Parathyroid adenoma (tissue), 2 donors: ENCODE measurements around the gene CLBA1.

ENCODE experiments used
- H2AFZ ChIP-seq: fragments of 300-600 bp; sonication (generic); one replicate; pipeline ENCODE4 v1.7.0; 2017; ENCODE audit warnings: antibody characterized with exemption, mild to moderate bottlenecking
- H3K27ac ChIP-seq: fragments of 300-600 bp; sonication (generic); one replicate; pipeline ENCODE4 v1.7.0; 2017
- H3K27me3 ChIP-seq: fragments of 300-600 bp; sonication (generic); one replicate; pipeline ENCODE4 v1.7.0; 2017; ENCODE audit warnings: low read length; ENCODE audit not compliant: control insufficient read depth, insufficient read depth
- H3K36me3 ChIP-seq: fragments of 300-600 bp; sonication (generic); one replicate; pipeline ENCODE4 v1.7.0; 2017; ENCODE audit warnings: low read length; ENCODE audit not compliant: control insufficient read depth, insufficient read depth
- H3K4me1 ChIP-seq: fragments of 300-600 bp; sonication (generic); one replicate; pipeline ENCODE4 v1.7.0; 2017; ENCODE audit warnings: control low read depth
- H3K4me2 ChIP-seq: fragments of 300-600 bp; sonication (generic); one replicate; pipeline ENCODE4 v1.7.0; 2017; ENCODE audit warnings: low read length
- H3K4me3 ChIP-seq: fragments of 300-600 bp; sonication (generic); one replicate; pipeline ENCODE4 v1.7.0; 2017; ENCODE audit warnings: low read depth, low read length
- H3K79me2 ChIP-seq: fragments of 300-600 bp; sonication (generic); one replicate; pipeline ENCODE4 v1.7.0; 2017; ENCODE audit warnings: control low read depth
- H3K9ac ChIP-seq: fragments of 300-600 bp; sonication (generic); one replicate; pipeline ENCODE4 v1.7.0; 2017; ENCODE audit warnings: mild to moderate bottlenecking
- H3K9me3 ChIP-seq: fragments of 300-600 bp; sonication (generic); one replicate; pipeline ENCODE4 v1.7.0; 2017; ENCODE audit warnings: low read length; ENCODE audit not compliant: control insufficient read depth
- TF ChIP-seq, protein P1 (sequence below): fragments of 300-600 bp; sonication (generic); IDR thresholded peaks from one replicate; pipeline ENCODE4 v1.7.0; 2017; ENCODE audit warnings: antibody characterized with exemption, mild to moderate bottlenecking
- donor health status: primary hyperparathyroidism.

Gene CLBA1

DNA sequence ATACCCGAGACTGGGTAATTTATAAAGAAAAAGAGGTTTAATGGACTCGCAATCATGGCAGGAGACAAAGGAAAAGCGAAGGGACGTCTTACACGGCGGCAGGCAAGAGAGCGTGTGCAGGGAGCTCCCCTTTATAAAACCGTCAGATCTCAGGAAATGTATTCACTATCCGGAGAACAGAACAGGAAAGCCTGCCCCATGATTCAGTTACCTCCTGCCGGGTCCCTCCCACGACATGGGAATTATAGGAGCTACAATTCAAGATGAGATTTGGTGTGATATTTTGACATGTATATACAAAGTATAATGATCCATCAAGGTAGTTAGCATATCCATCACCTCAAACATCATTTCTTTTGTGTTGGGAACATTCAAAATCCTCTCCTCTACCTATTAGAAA is 37.6 kb downstream of the CLBA1 start:
- TF ChIP-seq, protein P1, sequence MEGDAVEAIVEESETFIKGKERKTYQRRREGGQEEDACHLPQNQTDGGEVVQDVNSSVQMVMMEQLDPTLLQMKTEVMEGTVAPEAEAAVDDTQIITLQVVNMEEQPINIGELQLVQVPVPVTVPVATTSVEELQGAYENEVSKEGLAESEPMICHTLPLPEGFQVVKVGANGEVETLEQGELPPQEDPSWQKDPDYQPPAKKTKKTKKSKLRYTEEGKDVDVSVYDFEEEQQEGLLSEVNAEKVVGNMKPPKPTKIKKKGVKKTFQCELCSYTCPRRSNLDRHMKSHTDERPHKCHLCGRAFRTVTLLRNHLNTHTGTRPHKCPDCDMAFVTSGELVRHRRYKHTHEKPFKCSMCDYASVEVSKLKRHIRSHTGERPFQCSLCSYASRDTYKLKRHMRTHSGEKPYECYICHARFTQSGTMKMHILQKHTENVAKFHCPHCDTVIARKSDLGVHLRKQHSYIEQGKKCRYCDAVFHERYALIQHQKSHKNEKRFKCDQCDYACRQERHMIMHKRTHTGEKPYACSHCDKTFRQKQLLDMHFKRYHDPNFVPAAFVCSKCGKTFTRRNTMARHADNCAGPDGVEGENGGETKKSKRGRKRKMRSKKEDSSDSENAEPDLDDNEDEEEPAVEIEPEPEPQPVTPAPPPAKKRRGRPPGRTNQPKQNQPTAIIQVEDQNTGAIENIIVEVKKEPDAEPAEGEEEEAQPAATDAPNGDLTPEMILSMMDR, result no peak
- Histone ChIP-seq H3K79me2 (peaks cover 14% of the 10 kb centered on the region), H3K27me3 (no peaks in the 10 kb centered on the region), H3K36me3 (no peaks in the 10 kb centered on the region), H3K9me3 (no peaks in the 10 kb centered on the region), H3K9ac (no peak overlapping the region), H3K4me1 (no peaks in the 10 kb centered on the region), H3K4me3 (no peak overlapping the region), H2AFZ (no peak overlapping the region), H3K4me2 (no peak overlapping the region), H3K27ac (no peak overlapping the region)

DNA sequence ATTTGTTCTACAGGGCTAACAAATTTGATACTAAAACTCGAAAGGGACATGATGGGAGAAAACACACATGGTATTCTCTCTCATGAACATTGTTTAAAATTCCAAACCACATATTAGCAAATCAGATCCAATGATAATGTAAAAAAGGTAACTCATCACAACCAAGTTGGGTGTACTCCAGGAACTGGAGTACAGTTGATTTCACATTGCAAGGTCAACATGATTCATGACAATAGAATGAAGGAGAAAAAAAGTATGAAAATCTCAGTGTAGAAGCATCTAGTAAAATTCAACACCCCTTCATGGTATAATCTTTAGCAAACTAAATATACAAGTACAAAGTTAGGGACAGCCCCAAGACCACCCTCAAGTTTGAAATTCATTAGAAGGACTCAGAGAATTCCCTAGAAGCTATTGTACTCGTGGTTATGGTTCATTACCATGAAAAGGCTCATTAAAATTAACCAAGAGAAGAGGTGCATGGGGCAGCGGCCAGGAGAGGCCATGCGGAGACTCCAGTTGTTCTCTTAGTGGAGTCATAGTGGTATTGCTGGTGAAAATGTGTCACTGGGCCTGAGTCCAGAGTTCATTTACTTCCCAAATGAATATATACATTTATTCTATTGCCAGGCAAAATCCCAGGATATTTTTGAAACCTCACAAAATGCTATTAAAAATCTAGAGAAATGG is 38.3 kb downstream of the CLBA1 start:
- H3K27me3 ChIP-seq, result no peaks in the 10 kb centered on the region
- H2AFZ ChIP-seq, result no peak overlapping the region
- no peaks in the 10 kb centered on the region for H3K36me3 ChIP-seq
- peaks cover 12% of the 10 kb centered on the region for H3K79me2 ChIP-seq
- H3K4me2 ChIP-seq, result no peak overlapping the region
- no peak overlapping the region for H3K27ac ChIP-seq
- no peak overlapping the region for H3K4me3 ChIP-seq
- no peaks in the 10 kb centered on the region for H3K9me3 ChIP-seq
- no peak overlapping the region for H3K9ac ChIP-seq
- H3K4me1 ChIP-seq, result no peaks in the 10 kb centered on the region
- TF ChIP-seq, protein P1, result no peak

GRCh38 chr14:105025429-105025828 is 39.8 kb downstream of the CLBA1 start:
- no peaks in the 10 kb centered on the region for H3K27me3 ChIP-seq
- no peak overlapping the region for H3K27ac ChIP-seq
- H3K36me3 ChIP-seq, result no peaks in the 10 kb centered on the region
- no peaks in the 10 kb centered on the region for H3K4me1 ChIP-seq
- H3K4me2 ChIP-seq, result no peak overlapping the region
- TF ChIP-seq, protein P1, result no peak
- H3K79me2 ChIP-seq, result no peaks in the 10 kb centered on the region
- H3K4me3 ChIP-seq, result no peak overlapping the region
- H3K9me3 ChIP-seq, result no peaks in the 10 kb centered on the region
- no peak overlapping the region for H3K9ac ChIP-seq
- no peak overlapping the region for H2AFZ ChIP-seq

- Histone ChIP-seq H3K79me2 (no peaks in the 10 kb centered on the region), H3K4me3 (no peak overlapping the region), H2AFZ (no peak overlapping the region), H3K9ac (no peak overlapping the region), H3K4me1 (no peaks in the 10 kb centered on the region), H3K27ac (no peak overlapping the region), H3K4me2 (no peak overlapping the region), H3K27me3 (no peaks in the 10 kb centered on the region), H3K36me3 (no peaks in the 10 kb centered on the region), H3K9me3 (no peaks in the 10 kb centered on the region)
- TF ChIP-seq, protein P1, result no peak
These were observed 40.6 kb downstream of the CLBA1 start for GRCh38 chr14:105026033-105026785.
